ENCODE measurements around the gene SHROOM1. TPM values are rescaled to one million over a fixed set of nuclear protein-coding genes. Genes with fewer than 3 reads are reported as not detected.

The SHROOM1 gene
- total and polyA plus RNA-seq, 2 donors (not counting 1 experiment from before 2014, with no cell fraction given) = 2.9 to 6.1 TPM

DNA sequence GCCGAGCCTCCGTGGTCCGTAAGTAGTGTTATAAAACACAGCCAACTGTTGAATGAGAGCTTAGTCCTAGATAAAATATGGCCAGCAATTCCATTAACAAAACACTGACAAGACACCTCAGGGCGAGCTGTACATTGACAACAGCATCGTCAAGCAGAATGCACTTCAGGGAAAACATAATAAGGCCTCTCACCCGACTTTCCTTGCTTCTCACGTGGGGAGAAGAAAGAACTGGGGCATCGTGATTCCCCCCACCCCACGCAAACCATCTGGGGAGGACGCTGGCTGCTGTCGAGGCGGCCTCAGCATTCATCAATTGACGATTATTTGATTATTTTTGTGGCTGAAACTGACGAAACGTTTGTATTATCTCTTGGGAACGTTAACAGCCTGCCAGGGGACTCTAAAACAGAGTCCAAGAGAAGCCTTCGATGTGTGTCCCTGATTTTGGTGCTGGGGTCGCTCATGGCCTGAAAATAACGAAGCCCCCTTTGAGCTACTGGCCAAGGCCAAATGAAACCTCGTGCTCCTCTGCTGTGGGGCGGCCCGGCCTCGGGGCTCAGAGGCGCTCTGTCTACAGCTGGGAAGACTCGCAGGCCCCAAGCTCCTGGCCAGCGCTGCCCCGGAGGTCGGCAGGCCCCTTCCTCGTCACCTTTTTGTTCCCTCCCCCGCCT lies 35.4 kb upstream of the SHROOM1 start:
- TF ChIP-seq, protein P1, sequence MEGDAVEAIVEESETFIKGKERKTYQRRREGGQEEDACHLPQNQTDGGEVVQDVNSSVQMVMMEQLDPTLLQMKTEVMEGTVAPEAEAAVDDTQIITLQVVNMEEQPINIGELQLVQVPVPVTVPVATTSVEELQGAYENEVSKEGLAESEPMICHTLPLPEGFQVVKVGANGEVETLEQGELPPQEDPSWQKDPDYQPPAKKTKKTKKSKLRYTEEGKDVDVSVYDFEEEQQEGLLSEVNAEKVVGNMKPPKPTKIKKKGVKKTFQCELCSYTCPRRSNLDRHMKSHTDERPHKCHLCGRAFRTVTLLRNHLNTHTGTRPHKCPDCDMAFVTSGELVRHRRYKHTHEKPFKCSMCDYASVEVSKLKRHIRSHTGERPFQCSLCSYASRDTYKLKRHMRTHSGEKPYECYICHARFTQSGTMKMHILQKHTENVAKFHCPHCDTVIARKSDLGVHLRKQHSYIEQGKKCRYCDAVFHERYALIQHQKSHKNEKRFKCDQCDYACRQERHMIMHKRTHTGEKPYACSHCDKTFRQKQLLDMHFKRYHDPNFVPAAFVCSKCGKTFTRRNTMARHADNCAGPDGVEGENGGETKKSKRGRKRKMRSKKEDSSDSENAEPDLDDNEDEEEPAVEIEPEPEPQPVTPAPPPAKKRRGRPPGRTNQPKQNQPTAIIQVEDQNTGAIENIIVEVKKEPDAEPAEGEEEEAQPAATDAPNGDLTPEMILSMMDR (conservative IDR thresholded peaks at IDR 0.05 in 1 of 2, IDR thresholded peaks at IDR 0.05 in 1 of 2; ENCODE audit: low read depth in 1 of 2, low read length in 2 of 2) = no peak
- no peak for TF ChIP-seq EZH2 (IDR thresholded peaks at IDR 0.05; ENCODE audit: low read length, missing control alignments)
- H3K4me1 ChIP-seq (ENCODE audit: control insufficient read depth, extremely low read depth, insufficient read depth, low read length) = peaks cover 3% of the 10 kb centered on the region
- H3K9me3 ChIP-seq (ENCODE audit: control insufficient read depth, insufficient read depth, low read depth, low read length) = no peaks in the 10 kb centered on the region
- no peaks in the 10 kb centered on the region for H4K20me1 ChIP-seq (ENCODE audit: control insufficient read depth, extremely low read depth, insufficient read depth, low read length)
- H3K79me2 ChIP-seq (ENCODE audit: control insufficient read depth, insufficient read depth, low read length) = peaks cover 14% of the 10 kb centered on the region
- H2AFZ ChIP-seq (ENCODE audit: low read length) = peak overlapping the region; percentile 56
- peak overlapping the region; percentile 66 for H3K9ac ChIP-seq (ENCODE audit: insufficient read depth, low read length)
- peak overlapping the region; percentile 99 for H3K27ac ChIP-seq (ENCODE audit: insufficient read depth, low read length)
- H3K4me2 ChIP-seq (ENCODE audit: extremely low read depth, insufficient read depth, low read length) = peak overlapping the region; percentile 59
- no peaks in the 10 kb centered on the region for H3K36me3 ChIP-seq (ENCODE audit: control insufficient read depth, insufficient read depth, low read length)
- peak overlapping the region; percentile 32 to 99 (median 64) for H3K4me3 ChIP-seq (replicated peaks in 1 of 4; ENCODE audit: control extremely low read depth in 1 of 4, insufficient read depth in 1 of 4, low read depth in 3 of 4, low read length in 4 of 4)
- DNase-seq (ENCODE audit: low read depth in 2 of 2) = no peak
- no peaks in the 10 kb centered on the region for H3K27me3 ChIP-seq (ENCODE audit: control insufficient read depth, insufficient read depth, low read length)

DNA sequence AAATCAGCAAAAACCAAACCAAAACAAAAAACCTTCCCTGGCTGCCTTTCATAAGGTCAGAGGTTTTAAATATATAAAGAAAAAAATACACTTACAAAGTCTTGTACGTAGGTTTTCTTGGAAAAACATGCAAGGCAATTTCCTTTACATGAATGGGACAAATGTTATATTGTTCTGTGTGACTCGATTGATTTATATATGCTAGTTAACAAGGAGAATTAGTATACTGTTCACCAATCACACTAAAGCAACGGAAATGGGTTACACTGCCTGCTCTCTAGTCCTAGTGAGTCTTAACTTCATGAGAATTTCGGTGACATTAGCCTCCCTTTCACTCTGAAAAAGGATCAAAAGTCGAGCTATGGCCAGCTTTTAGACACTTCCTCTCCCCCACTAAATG lies 30.3 kb upstream of the SHROOM1 start:
- Histone ChIP-seq H3K79me2 (ENCODE audit: control insufficient read depth, insufficient read depth, low read length) (no peaks in the 10 kb centered on the region), H3K36me3 (ENCODE audit: control insufficient read depth, insufficient read depth, low read length) (no peaks in the 10 kb centered on the region), H3K4me3 (replicated peaks in 1 of 4; ENCODE audit: control extremely low read depth in 1 of 4, insufficient read depth in 1 of 4, low read depth in 3 of 4, low read length in 4 of 4) (no peak overlapping the region), H2AFZ (ENCODE audit: low read length) (no peak overlapping the region), H3K27ac (ENCODE audit: insufficient read depth, low read length) (no peak overlapping the region), H3K9me3 (ENCODE audit: control insufficient read depth, insufficient read depth, low read depth, low read length) (no peaks in the 10 kb centered on the region), H3K4me1 (ENCODE audit: control insufficient read depth, extremely low read depth, insufficient read depth, low read length) (peaks cover 4% of the 10 kb centered on the region), H4K20me1 (ENCODE audit: control insufficient read depth, extremely low read depth, insufficient read depth, low read length) (no peaks in the 10 kb centered on the region), H3K27me3 (ENCODE audit: control insufficient read depth, insufficient read depth, low read length) (no peaks in the 10 kb centered on the region), H3K4me2 (ENCODE audit: extremely low read depth, insufficient read depth, low read length) (no peak overlapping the region), H3K9ac (ENCODE audit: insufficient read depth, low read length) (no peak overlapping the region)
- no peak for DNase-seq (ENCODE audit: low read depth in 2 of 2)
- TF ChIP-seq, protein P1 (conservative IDR thresholded peaks at IDR 0.05 in 1 of 2, IDR thresholded peaks at IDR 0.05 in 1 of 2; ENCODE audit: low read depth in 1 of 2, low read length in 2 of 2) = no peak
- no peak for TF ChIP-seq EZH2 (IDR thresholded peaks at IDR 0.05; ENCODE audit: low read length, missing control alignments)

DNA sequence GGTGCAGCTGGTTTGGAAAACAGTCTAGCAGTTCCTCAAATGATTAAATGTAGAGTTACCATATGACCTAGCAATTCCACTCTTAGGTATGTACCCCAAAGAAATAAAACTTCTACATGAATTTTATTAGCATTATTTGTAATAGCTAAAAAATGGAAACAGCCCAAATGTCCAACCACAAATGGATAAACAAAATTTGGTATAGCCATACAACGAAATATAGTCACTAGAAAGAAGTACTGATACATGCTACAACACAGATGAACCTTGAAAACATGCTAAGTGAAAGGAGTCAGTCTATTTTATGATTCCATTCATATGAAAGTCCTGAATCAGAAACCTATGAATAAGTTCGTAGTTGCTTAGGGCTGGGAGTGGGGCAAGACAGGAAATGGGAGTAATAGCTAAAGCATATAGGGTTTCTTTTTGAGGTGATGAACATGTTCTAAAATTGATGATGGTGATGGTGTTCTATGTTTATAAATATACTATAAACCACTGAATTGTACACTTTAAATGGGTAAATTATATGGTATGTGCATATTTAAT lies 29.5 kb upstream of the SHROOM1 start:
- TF ChIP-seq, protein P1 (conservative IDR thresholded peaks at IDR 0.05 in 1 of 2, IDR thresholded peaks at IDR 0.05 in 1 of 2; ENCODE audit: low read depth in 1 of 2, low read length in 2 of 2) = no peak
- no peak for TF ChIP-seq EZH2 (IDR thresholded peaks at IDR 0.05; ENCODE audit: low read length, missing control alignments)
- DNase-seq (ENCODE audit: low read depth in 2 of 2) = no peak
- Histone ChIP-seq H3K4me1 (ENCODE audit: control insufficient read depth, extremely low read depth, insufficient read depth, low read length) (peaks cover 4% of the 10 kb centered on the region), H3K27me3 (ENCODE audit: control insufficient read depth, insufficient read depth, low read length) (no peaks in the 10 kb centered on the region), H3K9me3 (ENCODE audit: control insufficient read depth, insufficient read depth, low read depth, low read length) (no peaks in the 10 kb centered on the region), H3K79me2 (ENCODE audit: control insufficient read depth, insufficient read depth, low read length) (no peaks in the 10 kb centered on the region), H3K9ac (ENCODE audit: insufficient read depth, low read length) (no peak overlapping the region), H3K27ac (ENCODE audit: insufficient read depth, low read length) (no peak overlapping the region), H3K4me2 (ENCODE audit: extremely low read depth, insufficient read depth, low read length) (no peak overlapping the region), H2AFZ (ENCODE audit: low read length) (no peak overlapping the region), H3K36me3 (ENCODE audit: control insufficient read depth, insufficient read depth, low read length) (no peaks in the 10 kb centered on the region), H3K4me3 (replicated peaks in 1 of 4; ENCODE audit: control extremely low read depth in 1 of 4, insufficient read depth in 1 of 4, low read depth in 3 of 4, low read length in 4 of 4) (no peak overlapping the region), H4K20me1 (ENCODE audit: control insufficient read depth, extremely low read depth, insufficient read depth, low read length) (no peaks in the 10 kb centered on the region)
